ENCODE measurements around the gene NRTN.
A peak's percentile ranks its signal among the peaks of the same experiment; 100 is the strongest.

Gene NRTN

DNA sequence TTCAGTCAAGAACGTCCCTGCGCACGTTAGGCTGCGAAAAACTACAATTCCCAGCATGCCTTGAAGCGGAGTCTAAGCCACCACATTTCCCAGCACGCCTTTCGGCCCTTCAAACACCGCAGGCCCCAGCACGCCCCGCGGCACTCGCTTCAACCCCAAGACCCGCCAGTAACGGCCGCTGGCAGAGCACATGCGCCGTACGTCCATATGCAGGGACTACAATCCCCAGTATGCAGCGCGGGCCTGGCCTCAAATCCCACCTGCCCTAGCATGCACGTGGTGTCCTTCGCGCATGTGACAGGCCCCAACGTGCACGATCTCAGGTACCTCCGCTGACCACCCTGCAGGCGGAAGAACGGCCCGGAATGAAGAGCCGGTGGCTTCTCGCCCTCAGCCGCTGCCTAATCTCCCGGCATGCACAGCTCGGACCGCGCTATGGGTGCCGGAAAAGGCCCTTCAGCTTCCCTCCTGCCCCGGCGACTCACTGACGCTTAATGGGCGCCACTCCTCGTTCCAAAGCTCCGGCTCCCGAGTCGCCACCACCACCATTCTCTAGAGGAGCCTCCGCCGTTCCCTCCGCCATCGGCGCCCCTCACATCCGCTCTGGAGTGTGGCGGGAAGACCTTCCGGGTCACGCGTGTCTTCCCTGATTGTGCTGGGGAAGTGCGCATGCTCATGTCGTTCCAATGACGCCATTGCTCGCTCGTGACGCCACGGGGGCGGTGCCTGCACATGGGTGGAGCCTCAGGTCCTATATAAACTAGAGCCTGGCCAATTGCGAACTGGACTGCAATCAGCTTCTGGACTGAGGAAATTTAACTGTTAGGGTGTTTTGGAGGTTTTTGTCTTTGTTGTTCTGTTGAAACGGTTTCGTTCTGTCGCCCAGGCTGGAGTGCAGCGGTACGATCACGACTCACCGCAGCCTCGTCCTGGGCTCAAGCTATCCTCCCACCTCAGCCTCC lies 14.0 kb upstream of the NRTN start, which contains the start of gene DUS3L:
Gene DUS3L (minus strand): TSS at position 605 of the 962 bp plus-strand sequence. CDS start 22 bp downstream, at position 583.
- DNase-seq, result peak; percentile 92

DNA sequence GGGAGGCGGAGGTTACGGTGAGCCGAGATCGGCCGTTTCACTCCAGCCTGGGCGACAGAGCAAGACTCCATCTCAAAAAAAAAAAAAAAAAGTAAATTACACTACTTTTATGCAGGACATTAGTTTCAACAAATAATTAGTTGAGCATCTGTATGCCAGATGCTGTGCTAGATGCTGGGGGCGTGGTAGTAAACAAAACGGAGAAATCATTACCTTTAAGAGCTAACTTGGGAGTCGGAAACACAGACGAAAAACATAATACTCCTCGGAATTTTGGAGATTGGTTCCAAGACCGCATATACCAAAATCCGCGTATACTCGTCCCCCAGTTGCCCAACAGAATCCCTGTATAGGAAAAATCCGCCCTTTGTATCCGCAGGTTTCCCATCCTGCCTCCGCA lies 12.6 kb upstream of the NRTN start:
- DNase-seq, result no peak

- DNase-seq, result no peak
These were observed 11.7 kb upstream of the NRTN start for GRCh38 chr19:5793188-5793587.

DNA sequence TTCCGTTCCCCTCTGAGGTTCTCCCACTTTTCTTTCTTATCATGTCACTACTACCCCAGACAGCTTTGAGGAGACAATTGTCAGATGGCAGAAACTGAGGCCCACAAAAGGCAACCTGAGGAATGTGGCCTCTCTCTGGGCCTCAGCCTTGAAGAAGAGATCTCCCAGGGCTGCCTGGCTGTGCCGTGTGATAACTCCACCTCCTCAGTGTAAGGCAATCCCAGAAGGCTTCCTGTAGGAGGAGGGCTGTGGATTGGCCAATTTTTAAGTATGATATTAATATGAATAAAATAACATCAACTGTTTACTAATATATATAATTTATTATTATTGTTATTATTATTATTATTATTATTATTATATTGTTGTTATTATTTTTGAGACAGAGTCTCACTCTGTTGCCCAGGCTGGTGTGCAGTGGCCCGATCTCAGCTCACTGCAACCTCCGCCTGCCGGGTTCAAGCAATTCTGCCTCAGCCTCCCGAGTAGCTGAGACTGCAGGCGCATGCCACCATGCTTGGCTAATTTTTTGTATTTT lies 9.4 kb upstream of the NRTN start:
- no peak for DNase-seq

DNA sequence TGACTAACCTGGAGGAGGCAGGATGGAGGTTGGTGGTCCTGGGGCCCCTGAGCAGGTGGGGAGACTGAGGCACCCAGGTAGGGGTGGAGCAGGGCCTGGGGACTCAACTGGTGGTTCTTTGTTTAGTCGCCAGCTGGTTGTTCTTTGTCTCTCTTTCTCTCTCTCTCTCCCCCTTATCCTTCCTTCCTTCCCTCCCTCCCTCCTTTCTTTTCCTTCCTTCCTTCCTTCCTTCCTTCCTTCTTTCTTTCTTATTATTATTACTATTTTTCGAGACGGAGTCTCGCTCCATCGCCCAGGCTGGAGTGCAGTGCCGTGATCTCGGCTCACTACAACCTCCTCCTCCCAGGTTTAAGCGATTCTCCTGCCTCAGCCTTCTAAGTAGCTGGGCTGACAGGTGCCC lies 6.6 kb upstream of the NRTN start:
- no peak for DNase-seq

DNA sequence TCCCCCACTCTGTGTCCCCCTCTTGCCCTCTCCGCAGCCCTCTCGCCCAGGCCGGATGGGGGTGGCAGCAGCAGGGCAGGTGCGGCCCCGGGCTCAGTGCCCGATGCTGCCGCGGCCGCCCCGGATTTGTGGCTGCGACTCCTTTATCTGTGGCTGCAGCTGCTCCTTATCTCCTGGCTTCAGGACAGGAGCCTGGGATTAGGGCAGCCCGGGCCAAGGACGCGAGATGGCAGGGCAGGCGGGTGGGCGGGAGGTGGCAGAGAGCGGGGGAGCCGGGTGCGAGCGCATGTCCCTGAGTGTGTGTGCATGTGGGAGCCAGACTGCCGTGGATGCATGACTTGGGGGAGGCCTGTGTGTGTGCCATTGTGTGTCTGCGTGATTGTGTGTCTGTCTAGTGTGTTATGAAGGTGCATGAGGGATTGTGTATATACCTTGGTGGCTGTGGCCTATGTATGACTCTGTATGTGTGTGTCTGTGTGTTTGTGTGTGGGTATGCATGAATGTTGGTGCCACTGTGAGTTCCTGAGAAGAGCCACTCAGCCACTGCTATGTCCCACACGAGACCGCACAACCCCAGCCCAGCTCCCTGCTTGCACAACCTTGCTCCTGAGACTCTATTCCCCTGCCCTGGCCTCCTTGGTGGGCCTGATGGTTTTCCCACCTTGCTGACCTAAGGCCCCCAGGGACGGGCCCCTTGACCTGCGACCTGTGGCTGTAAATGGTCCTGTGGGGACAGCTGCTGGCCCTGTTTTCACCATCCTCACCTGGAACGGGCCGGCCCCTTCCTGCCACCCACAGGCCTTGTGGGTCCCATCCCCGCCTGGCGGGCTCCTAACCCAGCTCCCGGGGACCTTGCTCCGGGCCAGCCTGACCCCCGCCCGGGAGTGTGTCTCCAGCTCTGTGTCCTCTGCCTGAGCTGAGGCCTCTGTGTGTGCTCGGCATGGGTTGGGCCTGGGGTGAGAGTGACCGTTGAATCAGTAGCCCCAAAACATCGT lies 5.3 kb upstream of the NRTN start:
- DNase-seq, result no peak

GRCh38 chr19:5800361-5801270 lies 4.3 kb upstream of the NRTN start:
- DNase-seq, result no peak

DNA sequence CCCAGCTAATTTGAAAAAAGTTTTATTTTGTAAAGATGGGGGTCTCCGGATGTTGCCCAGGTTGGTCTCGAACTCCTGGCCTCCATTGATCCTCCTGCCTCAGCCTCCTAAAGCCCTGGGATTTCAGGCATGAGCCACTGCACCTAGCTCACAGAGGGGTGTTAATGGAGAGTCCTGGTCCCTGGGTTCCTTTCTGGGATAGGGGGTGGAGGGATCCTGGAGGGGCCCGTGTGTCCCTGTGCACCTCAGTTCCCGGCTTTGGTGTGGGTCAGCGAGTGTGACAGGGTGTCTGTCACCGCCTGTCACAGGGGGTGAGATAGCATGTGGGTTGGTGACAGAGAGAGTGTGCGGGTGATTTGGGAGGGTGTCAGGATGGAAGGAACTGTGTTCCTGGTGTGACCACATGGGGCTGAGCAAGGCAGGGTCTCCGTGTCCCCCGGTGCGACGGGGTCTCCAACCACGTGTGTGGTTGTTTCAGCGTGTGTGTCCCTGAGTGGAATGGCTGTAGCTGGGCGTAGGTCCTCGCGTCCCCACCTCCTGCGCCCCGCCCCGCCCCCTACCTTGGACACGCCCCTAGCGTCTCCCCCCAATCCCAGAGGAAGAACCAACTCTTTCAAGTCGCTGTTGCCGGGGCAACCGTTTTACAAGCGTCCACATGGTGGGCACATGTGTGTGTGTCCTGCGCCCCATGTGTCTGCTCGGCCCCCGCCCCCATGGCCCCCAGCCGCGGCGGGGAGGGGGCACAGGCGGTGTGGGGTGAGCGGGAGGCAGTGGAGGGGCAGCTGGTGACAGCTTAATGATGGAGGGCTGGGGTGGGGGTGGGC lies 2.9 kb upstream of the NRTN start:
- DNase-seq, result no peak

- DNase-seq, result no peak
These were observed 1.5 kb upstream of the NRTN start for GRCh38 chr19:5803441-5803751.

DNA sequence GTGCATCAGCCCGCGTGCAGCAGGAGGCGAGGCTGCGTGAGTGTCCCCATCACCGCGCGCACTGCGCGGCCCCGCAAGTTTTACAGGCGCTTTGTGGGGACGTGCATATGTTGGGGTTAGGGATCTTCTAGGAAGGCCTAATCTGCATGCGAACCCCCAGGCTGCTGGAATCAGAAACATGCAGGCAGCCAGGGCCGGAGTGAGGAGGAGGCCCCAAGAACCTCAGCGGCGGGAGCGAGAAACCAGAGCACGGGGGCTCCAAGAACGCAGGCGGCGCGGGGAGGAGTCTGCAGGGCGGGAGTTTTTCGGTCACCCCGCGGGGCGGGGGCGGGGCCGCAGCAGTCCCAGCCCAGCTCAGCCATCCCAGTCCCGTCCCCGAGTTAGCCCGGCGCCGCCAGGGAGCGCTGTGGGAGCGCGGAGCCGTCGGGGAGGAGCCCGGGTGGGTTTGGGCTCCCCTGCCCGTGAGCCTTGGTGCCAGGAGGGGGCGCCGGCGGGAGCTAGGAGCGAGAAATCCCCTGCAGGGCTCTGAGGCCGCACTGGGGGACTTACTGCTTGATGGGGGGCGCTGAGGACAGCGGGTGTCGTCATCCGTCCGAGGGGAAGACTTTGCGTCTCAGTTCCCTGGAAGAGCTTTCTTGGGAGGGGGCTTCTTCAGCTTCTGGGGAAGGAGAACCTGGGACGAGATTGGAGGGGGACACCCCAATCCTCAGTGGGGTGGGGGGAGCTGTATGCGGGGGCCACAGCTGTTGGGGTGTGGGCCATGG lies 933 bp upstream of the NRTN start:
- peak; percentile 87 for DNase-seq

- DNase-seq, result peak; percentile 51
These were observed 730 bp downstream of the NRTN start for GRCh38 chr19:5805462-5806132.

DNA sequence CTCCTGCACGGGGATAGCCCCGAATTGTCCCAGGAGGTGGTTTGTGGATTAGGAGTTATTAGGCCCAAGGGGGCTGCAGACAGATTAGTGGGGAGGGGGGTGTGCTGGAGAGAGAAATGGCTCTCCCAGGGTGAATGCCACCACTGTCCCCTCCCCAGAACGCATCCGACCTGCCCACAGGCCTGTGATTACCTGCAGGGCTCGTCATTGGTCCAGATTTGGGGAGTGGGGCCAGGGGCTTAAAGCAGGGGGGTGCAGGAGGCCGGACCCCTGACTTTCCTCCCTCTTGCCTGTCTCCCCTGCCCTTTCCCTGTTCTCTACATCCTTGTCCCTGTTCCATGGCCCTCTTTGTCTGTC lies 1.2 kb downstream of the NRTN start:
- DNase-seq, result no peak

DNA sequence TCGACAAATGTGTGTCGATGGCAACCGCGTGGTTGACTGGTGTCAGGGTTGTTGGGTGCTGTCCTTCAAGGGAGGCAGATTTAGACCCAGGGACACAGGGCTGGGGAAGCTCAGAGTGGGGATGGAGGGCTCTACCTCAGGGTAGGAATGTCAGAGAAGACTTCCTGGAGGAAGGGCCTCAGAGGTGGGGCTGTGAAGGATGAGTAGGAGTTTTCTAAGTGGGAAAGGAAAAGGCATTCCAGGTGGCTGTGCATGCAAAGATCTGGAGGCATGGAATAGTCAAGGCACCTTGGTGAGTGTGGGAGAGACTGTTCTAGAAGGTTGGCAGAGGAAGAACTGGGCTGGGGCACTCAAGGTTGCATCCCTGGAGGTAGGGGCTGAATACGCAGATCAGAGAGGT lies 2.0 kb downstream of the NRTN start:
- no peak for DNase-seq

GRCh38 chr19:5808120-5808816 lies 3.4 kb downstream of the NRTN start:
- no peak for DNase-seq

DNA sequence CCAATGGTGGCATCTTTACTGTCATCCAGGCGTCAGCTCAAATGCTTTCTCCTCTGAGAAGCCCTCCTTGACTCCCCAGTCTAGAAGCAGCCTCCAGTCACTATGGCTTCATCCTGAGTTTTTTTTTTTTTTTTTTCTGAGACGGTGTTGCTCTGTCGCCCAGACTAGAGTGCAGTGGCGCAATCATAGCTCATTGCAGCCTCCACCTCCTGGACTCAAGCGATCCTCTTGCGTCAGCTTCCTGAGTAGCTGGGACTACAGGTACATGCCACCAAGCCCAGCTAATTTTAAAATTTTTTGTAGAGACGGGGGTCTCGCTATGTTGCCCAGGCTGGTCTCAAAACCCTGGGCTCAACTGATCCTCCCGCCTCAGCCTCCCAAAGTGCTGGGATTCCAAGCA lies 4.2 kb downstream of the NRTN start:
- DNase-seq, result no peak

DNA sequence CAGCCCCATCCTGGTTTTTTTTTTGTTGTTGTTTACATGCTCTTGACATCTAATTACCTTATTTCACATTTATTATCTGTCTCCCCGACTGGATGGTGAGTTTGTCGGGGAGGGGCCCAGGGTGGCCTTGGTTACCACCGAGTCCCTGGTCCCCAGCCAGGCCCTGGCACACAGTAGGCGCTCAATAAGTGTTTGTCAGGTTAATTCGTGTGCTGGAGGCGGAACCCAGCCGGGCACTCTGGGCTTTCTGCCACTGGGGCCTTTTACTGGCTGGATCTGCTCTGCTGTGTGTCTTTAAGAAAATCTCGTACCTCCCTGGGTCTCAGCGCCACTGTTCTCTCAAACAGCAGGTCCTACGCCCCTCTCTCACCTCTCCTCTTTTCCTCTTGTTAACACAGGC lies 4.6 kb downstream of the NRTN start:
- DNase-seq, result no peak

- DNase-seq, result no peak
These were observed 6.2 kb downstream of the NRTN start for GRCh38 chr19:5811117-5811516.

DNA sequence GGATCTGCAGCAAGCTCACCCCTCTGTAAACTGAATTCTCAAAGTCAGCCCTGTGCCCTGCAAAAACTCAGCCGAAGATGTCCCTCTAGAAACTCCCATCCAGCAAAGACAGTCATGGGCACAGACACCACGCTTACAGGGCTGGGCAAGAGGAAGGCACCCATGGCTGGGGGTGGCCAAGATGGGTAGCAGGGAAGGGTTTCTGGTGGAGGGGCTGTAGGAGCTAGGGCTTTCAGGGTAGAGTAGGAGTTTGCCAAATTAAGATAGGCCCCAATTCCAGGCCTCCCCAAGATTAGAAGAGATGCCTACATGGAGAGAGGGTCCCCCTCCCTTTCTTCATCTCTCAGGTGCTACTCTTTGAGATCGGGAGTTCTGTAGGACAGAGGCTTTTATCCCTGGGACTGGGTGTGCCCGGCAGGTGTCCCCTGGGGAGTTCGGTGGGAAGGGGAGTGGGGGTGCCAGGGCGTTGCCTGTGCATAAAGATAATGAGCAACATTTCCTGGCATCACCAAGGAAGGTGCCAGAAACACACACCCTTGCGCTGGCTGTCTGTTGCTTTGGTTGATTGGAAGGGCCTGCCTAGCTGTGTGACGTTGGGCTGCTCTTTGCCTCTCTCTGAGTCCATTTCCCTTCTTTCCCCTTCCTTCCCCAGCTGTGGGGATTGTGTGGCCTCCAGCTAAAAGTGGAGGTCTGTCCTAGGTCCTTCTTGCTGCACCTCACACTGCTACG lies 9.4 kb downstream of the NRTN start:
- DNase-seq, result no peak

DNA sequence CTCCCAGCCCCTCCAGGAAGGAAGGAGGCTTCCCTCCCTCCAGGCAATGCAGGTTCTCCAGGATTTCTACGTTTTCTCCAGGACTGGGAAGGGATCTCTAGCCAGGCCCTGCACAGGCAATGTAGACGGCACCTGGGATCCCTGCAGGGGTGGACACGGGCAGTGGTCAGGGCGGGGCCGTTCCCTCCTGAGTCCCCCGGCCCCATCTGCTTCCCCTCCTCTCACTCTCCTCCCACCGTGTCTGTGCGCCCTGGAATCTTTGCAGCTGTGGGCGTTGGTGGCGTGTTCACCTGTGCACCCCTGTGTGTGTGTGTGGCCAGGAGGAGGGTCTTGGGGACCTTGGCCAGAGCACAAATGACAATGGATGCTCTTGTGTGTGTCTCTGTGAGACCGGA lies 10.0 kb downstream of the NRTN start:
- no peak for DNase-seq

Measured in effector CD4-positive, alpha-beta T cell (primary cell).